GM23338 (cell line): ENCODE results near the gene POLR3E. TPM values are rescaled to one million over a fixed set of nuclear protein-coding genes. Genes with fewer than 3 reads are reported as not detected.

ENCODE experiments used
- ATAC-seq: fragments of 200-7000 bp; cut with Tn5 transposase; 3 replicates; pipeline ENCODE4 v1.9.1; 2020
- DNase-seq: peaks from one replicate; pipeline ENCODE4 v3.0.0-alpha.2; 2015; ENCODE audit warnings: low spot score
- H2AFZ ChIP-seq: fragments of 200-600 bp; sonication (generic); 2 replicates; pipeline ENCODE4 v1.8.0; 2016; ENCODE audit warnings: antibody characterized with exemption, mild to moderate bottlenecking, moderate library complexity
- H3F3A ChIP-seq: fragments of 200-600 bp; sonication (generic); replicated peaks from 2 replicates; pipeline ENCODE4 v1.8.0; 2017; ENCODE audit warnings: antibody characterized with exemption, mixed run types, low read depth
- H3K27ac ChIP-seq: fragments of 200-600 bp; sonication (generic); 2 replicates; pipeline ENCODE4 v1.6.1; 2016; ENCODE audit warnings: low read depth
- H3K27me3 ChIP-seq: fragments of 200-600 bp; sonication (generic); 2 replicates; pipeline ENCODE4 v1.8.0; 2016; ENCODE audit warnings: mild to moderate bottlenecking, mixed run types, moderate library complexity; ENCODE audit not compliant: insufficient read depth
- H3K36me3 ChIP-seq: fragments of 200-600 bp; sonication (generic); 2 replicates; pipeline ENCODE4 v1.8.0; 2016; ENCODE audit warnings: mild to moderate bottlenecking; ENCODE audit not compliant: insufficient read depth
- H3K4me1 ChIP-seq: fragments of 200-600 bp; sonication (generic); 2 replicates; pipeline ENCODE4 v1.8.0; 2016; ENCODE audit warnings: mild to moderate bottlenecking, moderate library complexity; ENCODE audit not compliant: insufficient read depth
- H3K4me2 ChIP-seq: fragments of 200-600 bp; sonication (generic); 2 replicates; pipeline ENCODE4 v1.7.1; 2017; ENCODE audit warnings: mixed run types
- H3K4me3 ChIP-seq: fragments of 200-600 bp; sonication (generic); 2 replicates; pipeline ENCODE4 v1.6.1; 2016; ENCODE audit warnings: mixed run types
- H3K79me2 ChIP-seq: fragments of 200-600 bp; sonication (generic); replicated peaks from 2 replicates; pipeline ENCODE4 v1.8.0; 2017; ENCODE audit warnings: mild to moderate bottlenecking; ENCODE audit not compliant: insufficient read depth
- H3K9me2 ChIP-seq: fragments of 200-600 bp; sonication (generic); 2 replicates; pipeline ENCODE4 v1.8.0; 2017; ENCODE audit not compliant: insufficient read depth
- H4K20me1 ChIP-seq: fragments of 200-600 bp; sonication (generic); replicated peaks from 2 replicates; pipeline ENCODE4 v1.8.0; 2017; ENCODE audit warnings: mild to moderate bottlenecking; ENCODE audit not compliant: insufficient read depth
- H3K27ac Mint-ChIP-seq: 2 replicates; pipeline ENCODE4 v1.8.0; 2020; ENCODE audit warnings: inconsistent platforms, mild to moderate bottlenecking, moderate library complexity, mixed read lengths
- H3K27me3 Mint-ChIP-seq: 3 replicates; pipeline ENCODE4 v1.8.0; 2022; ENCODE audit warnings: low read depth, mild to moderate bottlenecking, moderate library complexity, mixed read lengths, inconsistent platforms; ENCODE audit not compliant: insufficient read depth, poor library complexity
- H3K36me3 Mint-ChIP-seq: 3 replicates; pipeline ENCODE4 v1.8.0; 2021; ENCODE audit warnings: low read depth, mild to moderate bottlenecking, inconsistent platforms, moderate library complexity, mixed read lengths
- H3K4me1 Mint-ChIP-seq: 3 replicates; pipeline ENCODE4 v1.8.0; 2020; ENCODE audit warnings: mild to moderate bottlenecking, inconsistent platforms, mixed read lengths
- H3K4me3 Mint-ChIP-seq: 3 replicates; pipeline ENCODE4 v1.8.0; 2021; ENCODE audit warnings: moderate library complexity, mild to moderate bottlenecking, inconsistent platforms, mixed read lengths
- H3K9me3 Mint-ChIP-seq: 3 replicates; pipeline ENCODE4 v1.8.0; 2020; ENCODE audit warnings: moderate library complexity, mild to moderate bottlenecking, inconsistent platforms, mixed read lengths
- CREB1 ChIP-seq: fragments of 250-450 bp; sonication (Bioruptor Pico); IDR thresholded peaks from 2 replicates; pipeline ENCODE4 v1.5.0; 2020; ENCODE audit warnings: low read depth, mild to moderate bottlenecking, moderate library complexity
- EZH2phosphoT487 ChIP-seq: fragments of 200-600 bp; sonication (generic); IDR thresholded peaks from one replicate; pipeline ENCODE4 v1.8.1; 2018; ENCODE audit warnings: antibody characterized with exemption; ENCODE audit not compliant: unreplicated experiment
- JUNB ChIP-seq: IDR thresholded peaks from one replicate; pipeline ENCODE4 v1.6.1; 2016; ENCODE audit warnings: antibody characterized with exemption; ENCODE audit not compliant: unreplicated experiment
- NANOG ChIP-seq: IDR thresholded peaks from 2 replicates; pipeline ENCODE4 v1.6.1; 2016; ENCODE audit warnings: antibody characterized with exemption, borderline replicate concordance
- POLR2AphosphoS5 ChIP-seq: IDR thresholded peaks from 2 replicates; pipeline ENCODE4 v1.6.1; 2016; ENCODE audit warnings: antibody characterized with exemption, low read depth
- STAT1 ChIP-seq: IDR thresholded peaks from one replicate; pipeline ENCODE4 v1.6.1; 2016; ENCODE audit warnings: antibody characterized with exemption; ENCODE audit not compliant: unreplicated experiment
- ZNF114 ChIP-seq: fragments of 250-450 bp; sonication (Bioruptor Pico); IDR thresholded peaks from 2 replicates; pipeline ENCODE4 v1.5.0; 2020; ENCODE audit warnings: mild to moderate bottlenecking, moderate library complexity
- ZNF331 ChIP-seq: fragments of 250-450 bp; sonication (Bioruptor Pico); IDR thresholded peaks from 2 replicates; pipeline ENCODE4 v1.5.0; 2020; ENCODE audit warnings: low read depth, mild to moderate bottlenecking, moderate library complexity
- polyA plus RNA-seq: library from polyadenylated mRNA; unstranded; fragments of >200 nt; fragmentation: Nextera tagmentation; extraction: Ambion mirVana; gene quantifications from 2 replicates; pipeline ENCODE4 v1.2.1, GENCODE V29; 2016
- total RNA-seq: library from RNA; depleted of rRNA; stranded (reverse); fragments of >200 nt; shearing (Covaris generic); gene quantifications from 2 replicates; pipeline ENCODE4 v1.2.3, GENCODE V29; 2014
- TF ChIP-seq, protein P1 (sequence below), 2 experiments: fragments of 200-600 bp in 1 of 2; sonication (generic) in 1 of 2; conservative IDR thresholded peaks; 2 replicates each; pipeline versions ENCODE4 v1.5.1 to v1.6.1; 2016 to 2017; ENCODE audit warnings: antibody characterized with exemption in 2 of 2, low read depth in 2 of 2, mild to moderate bottlenecking in 2 of 2, moderate library complexity in 1 of 2
- TF ChIP-seq, protein P2 (sequence below): IDR thresholded peaks from 2 replicates; pipeline ENCODE4 v1.6.1; 2016; ENCODE audit warnings: antibody characterized with exemption
- TF ChIP-seq, protein P3 (sequence below): fragments of 250-450 bp; sonication (Bioruptor Pico); IDR thresholded peaks from 2 replicates; pipeline ENCODE4 v1.5.0; 2020; ENCODE audit warnings: mild to moderate bottlenecking, moderate library complexity

The POLR3E gene
- total and polyA plus RNA-seq, 2 experiments from 2014 or later: 62.7 to 141 TPM

DNA sequence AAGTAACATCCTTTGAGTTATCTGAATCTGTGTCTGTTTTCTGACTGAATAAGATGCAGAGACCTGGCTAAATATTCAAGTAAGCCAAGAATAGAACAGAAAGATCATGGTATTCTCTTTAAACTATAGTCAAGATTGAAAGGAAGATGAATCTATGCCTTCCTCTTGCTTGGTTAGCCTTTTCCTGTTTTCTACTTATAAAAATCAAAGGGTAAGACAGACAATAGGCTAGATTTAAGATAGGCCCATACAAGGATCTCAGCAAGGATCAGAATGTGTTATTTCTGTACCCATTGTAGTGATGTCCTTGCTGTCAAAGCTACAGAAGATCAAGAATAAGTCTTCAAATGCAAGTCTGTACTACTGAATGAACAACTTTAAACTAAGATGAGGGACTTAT lies 84.2 kb downstream of the POLR3E start:
- Mint-ChIP-seq H3K36me3 (no peaks in the 10 kb centered on the region), H3K27ac (no peak overlapping the region), H3K9me3 (no peaks in the 10 kb centered on the region), H3K4me3 (no peak overlapping the region), H3K4me1 (no peaks in the 10 kb centered on the region; the same call in 2 of the 3 replicates), H3K27me3 (peaks cover 2% of the 10 kb centered on the region)
- Histone ChIP-seq H3K4me1 (no peaks in the 10 kb centered on the region), H3K79me2 (no peaks in the 10 kb centered on the region), H2AFZ (no peak overlapping the region), H3F3A (no peaks in the 10 kb centered on the region), H3K9me2 (no peaks in the 10 kb centered on the region), H4K20me1 (no peaks in the 10 kb centered on the region), H3K27me3 (peaks cover under 1% of the 10 kb centered on the region; the same call in 1 of the 2 replicates), H3K4me2 (no peak overlapping the region), H3K27ac (no peak overlapping the region), H3K36me3 (no peaks in the 10 kb centered on the region), H3K4me3 (no peak overlapping the region)
- ATAC-seq (no peak), DNase-seq (no peak)
- TF ChIP-seq ZNF331 (CRISPR knock-in tag) (no peak), NANOG (no peak), CREB1 (CRISPR knock-in tag) (no peak), JUNB (no peak), ZNF114 (CRISPR knock-in tag) (no peak), EZH2phosphoT487 (no peak), STAT1 (no peak), POLR2AphosphoS5 (no peak)
- TF ChIP-seq, protein P1, sequence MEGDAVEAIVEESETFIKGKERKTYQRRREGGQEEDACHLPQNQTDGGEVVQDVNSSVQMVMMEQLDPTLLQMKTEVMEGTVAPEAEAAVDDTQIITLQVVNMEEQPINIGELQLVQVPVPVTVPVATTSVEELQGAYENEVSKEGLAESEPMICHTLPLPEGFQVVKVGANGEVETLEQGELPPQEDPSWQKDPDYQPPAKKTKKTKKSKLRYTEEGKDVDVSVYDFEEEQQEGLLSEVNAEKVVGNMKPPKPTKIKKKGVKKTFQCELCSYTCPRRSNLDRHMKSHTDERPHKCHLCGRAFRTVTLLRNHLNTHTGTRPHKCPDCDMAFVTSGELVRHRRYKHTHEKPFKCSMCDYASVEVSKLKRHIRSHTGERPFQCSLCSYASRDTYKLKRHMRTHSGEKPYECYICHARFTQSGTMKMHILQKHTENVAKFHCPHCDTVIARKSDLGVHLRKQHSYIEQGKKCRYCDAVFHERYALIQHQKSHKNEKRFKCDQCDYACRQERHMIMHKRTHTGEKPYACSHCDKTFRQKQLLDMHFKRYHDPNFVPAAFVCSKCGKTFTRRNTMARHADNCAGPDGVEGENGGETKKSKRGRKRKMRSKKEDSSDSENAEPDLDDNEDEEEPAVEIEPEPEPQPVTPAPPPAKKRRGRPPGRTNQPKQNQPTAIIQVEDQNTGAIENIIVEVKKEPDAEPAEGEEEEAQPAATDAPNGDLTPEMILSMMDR (conservative IDR thresholded peaks at IDR 0.05; ENCODE audit: low read depth in 2 of 2): no peak
- TF ChIP-seq, protein P2, sequence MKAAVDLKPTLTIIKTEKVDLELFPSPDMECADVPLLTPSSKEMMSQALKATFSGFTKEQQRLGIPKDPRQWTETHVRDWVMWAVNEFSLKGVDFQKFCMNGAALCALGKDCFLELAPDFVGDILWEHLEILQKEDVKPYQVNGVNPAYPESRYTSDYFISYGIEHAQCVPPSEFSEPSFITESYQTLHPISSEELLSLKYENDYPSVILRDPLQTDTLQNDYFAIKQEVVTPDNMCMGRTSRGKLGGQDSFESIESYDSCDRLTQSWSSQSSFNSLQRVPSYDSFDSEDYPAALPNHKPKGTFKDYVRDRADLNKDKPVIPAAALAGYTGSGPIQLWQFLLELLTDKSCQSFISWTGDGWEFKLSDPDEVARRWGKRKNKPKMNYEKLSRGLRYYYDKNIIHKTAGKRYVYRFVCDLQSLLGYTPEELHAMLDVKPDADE: no peak
- TF ChIP-seq, protein P3, sequence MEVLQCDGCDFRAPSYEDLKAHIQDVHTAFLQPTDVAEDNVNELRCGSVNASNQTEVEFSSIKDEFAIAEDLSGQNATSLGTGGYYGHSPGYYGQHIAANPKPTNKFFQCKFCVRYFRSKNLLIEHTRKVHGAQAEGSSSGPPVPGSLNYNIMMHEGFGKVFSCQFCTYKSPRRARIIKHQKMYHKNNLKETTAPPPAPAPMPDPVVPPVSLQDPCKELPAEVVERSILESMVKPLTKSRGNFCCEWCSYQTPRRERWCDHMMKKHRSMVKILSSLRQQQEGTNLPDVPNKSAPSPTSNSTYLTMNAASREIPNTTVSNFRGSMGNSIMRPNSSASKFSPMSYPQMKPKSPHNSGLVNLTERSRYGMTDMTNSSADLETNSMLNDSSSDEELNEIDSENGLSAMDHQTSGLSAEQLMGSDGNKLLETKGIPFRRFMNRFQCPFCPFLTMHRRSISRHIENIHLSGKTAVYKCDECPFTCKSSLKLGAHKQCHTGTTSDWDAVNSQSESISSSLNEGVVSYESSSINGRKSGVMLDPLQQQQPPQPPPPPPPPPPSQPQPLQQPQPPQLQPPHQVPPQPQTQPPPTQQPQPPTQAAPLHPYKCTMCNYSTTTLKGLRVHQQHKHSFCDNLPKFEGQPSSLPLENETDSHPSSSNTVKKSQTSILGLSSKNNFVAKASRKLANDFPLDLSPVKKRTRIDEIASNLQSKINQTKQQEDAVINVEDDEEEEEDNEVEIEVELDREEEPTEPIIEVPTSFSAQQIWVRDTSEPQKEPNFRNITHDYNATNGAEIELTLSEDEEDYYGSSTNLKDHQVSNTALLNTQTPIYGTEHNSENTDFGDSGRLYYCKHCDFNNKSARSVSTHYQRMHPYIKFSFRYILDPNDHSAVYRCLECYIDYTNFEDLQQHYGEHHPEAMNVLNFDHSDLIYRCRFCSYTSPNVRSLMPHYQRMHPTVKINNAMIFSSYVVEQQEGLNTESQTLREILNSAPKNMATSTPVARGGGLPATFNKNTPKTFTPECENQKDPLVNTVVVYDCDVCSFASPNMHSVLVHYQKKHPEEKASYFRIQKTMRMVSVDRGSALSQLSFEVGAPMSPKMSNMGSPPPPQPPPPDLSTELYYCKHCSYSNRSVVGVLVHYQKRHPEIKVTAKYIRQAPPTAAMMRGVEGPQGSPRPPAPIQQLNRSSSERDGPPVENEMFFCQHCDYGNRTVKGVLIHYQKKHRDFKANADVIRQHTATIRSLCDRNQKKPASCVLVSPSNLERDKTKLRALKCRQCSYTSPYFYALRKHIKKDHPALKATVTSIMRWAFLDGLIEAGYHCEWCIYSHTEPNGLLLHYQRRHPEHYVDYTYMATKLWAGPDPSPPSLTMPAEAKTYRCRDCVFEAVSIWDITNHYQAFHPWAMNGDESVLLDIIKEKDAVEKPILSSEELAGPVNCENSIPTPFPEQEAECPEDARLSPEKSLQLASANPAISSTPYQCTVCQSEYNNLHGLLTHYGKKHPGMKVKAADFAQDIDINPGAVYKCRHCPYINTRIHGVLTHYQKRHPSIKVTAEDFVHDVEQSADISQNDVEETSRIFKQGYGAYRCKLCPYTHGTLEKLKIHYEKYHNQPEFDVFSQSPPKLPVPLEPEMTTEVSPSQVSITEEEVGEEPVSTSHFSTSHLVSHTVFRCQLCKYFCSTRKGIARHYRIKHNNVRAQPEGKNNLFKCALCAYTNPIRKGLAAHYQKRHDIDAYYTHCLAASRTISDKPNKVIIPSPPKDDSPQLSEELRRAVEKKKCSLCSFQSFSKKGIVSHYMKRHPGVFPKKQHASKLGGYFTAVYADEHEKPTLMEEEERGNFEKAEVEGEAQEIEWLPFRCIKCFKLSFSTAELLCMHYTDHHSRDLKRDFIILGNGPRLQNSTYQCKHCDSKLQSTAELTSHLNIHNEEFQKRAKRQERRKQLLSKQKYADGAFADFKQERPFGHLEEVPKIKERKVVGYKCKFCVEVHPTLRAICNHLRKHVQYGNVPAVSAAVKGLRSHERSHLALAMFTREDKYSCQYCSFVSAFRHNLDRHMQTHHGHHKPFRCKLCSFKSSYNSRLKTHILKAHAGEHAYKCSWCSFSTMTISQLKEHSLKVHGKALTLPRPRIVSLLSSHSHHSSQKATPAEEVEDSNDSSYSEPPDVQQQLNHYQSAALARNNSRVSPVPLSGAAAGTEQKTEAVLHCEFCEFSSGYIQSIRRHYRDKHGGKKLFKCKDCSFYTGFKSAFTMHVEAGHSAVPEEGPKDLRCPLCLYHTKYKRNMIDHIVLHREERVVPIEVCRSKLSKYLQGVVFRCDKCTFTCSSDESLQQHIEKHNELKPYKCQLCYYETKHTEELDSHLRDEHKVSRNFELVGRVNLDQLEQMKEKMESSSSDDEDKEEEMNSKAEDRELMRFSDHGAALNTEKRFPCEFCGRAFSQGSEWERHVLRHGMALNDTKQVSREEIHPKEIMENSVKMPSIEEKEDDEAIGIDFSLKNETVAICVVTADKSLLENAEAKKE: no peak
